Activated CD4-positive, alpha-beta T cell treated with anti-CD3 and anti-CD28 coated beads for 36 hours (primary cell): Measurements from ENCODE around the gene DAB1. TPM values are rescaled to one million over a fixed set of nuclear protein-coding genes. Genes with fewer than 3 reads are reported as not detected.
A peak's percentile ranks its signal among the peaks of the same experiment; 100 is the strongest.

ENCODE experiments used
- ATAC-seq: fragments of 200-7000 bp; cut with Tn5 transposase; one replicate; pipeline ENCODE4 v1.10.0; 2021; ENCODE audit warnings: mild to moderate bottlenecking, moderate library complexity
- CTCF ChIA-PET: fragments of 350-600 bp; sonication (Branson Sonifier 250); formaldehyde crosslinking; loops from one replicate; lab custom pipeline; 2021; ENCODE audit warnings: antibody characterized with exemption; lab: Charles Lee
- POLR2A ChIA-PET: fragments of 350-600 bp; sonication (Branson Sonifier 250); formaldehyde crosslinking; loops from one replicate; lab custom pipeline; 2021; ENCODE audit warnings: antibody characterized with exemption, inconsistent platforms; lab: Charles Lee
- DNase-seq: peaks from one replicate; pipeline ENCODE4 v3.0.0-alpha.2; 2020
- H3K27ac Mint-ChIP-seq: one replicate; pipeline ENCODE4 v1.8.0; 2021; ENCODE audit warnings: mixed read lengths
- H3K27me3 Mint-ChIP-seq: one replicate; pipeline ENCODE4 v1.8.0; 2021; ENCODE audit warnings: mixed read lengths
- H3K36me3 Mint-ChIP-seq: one replicate; pipeline ENCODE4 v1.8.0; 2021; ENCODE audit warnings: low read depth, mixed read lengths
- H3K4me1 Mint-ChIP-seq: one replicate; pipeline ENCODE4 v1.8.0; 2021; ENCODE audit warnings: mixed read lengths
- H3K4me3 Mint-ChIP-seq: one replicate; pipeline ENCODE4 v1.8.0; 2021; ENCODE audit warnings: mild to moderate bottlenecking, moderate library complexity, mixed read lengths
- H3K9me3 Mint-ChIP-seq: one replicate; pipeline ENCODE4 v1.8.0; 2021; ENCODE audit warnings: low read depth, mixed read lengths
- intact Hi-C, 2 experiments: fragments of 100-400 bp; cut with DNase I in 1 of 2; cut with micrococcal nuclease in 1 of 2; formaldehyde crosslinking; loops; one replicate each; pipeline versions ENCODE4 v1.14.2 to v1.15.1; 2022 to 2024; cut with DNase I, micrococcal nuclease
- total RNA-seq, 2 experiments: library from RNA; stranded (reverse); gene quantifications; one replicate each; pipeline ENCODE4 v1.2.3, GENCODE V29; 2021

The DAB1 gene
- total RNA-seq, 2 experiments from 2014 or later, result 0.11 TPM; not detected in 1

DNA sequence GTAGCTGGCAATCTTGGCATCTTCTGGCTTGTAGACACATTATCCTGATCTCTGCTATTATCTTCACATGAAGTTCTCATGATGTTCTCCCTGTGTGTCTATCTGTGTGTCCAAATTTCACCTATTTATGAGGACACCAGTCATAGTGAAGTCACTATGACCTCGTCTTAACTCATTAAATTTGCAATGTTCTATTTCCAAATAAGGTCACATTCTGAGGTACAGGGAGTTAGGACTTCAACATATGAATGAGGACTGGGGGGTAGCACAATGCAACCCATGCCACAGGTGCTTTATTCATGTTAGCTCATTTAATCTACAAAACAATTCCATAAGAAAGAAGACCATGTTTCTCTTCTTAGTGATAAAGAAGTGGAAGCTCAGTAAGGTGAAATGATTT lies 251.8 kb downstream of the DAB1 start:
- POLR2A ChIA-PET, result no interaction called here
- intact Hi-C loops, result no loop called here
- Mint-ChIP-seq H3K4me1 (no peaks in the 10 kb centered on the region), H3K27ac (no peak overlapping the region), H3K36me3 (no peaks in the 10 kb centered on the region), H3K4me3 (no peak overlapping the region), H3K27me3 (no peaks in the 10 kb centered on the region), H3K9me3 (peaks cover 6% of the 10 kb centered on the region)
- DNase-seq (no peak), ATAC-seq (no peak)
- CTCF ChIA-PET, result no interaction called here

DNA sequence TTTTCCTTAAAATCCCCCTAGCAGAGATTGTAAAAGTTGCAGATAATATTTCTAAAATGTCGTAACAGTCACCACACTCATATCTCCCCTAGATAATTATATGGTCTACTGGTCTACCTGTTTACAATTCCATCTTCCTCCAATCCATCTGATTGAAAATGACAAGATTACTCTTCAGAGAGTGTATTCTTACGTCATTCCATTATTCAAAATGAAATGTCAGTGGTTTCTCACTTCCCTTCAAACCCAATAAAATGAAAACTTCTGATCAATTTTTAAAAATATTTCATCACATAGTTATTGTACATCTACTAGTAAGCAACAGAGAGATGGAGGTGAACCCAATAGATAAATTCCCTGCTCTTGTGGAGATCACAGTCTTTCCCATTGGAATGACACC lies 255.9 kb downstream of the DAB1 start:
- peak; percentile 23 for ATAC-seq
- intact Hi-C loops, result no loop called here
- H3K27me3 Mint-ChIP-seq, result peaks cover 5% of the 10 kb centered on the region
- H3K9me3 Mint-ChIP-seq, result no peaks in the 10 kb centered on the region
- no peaks in the 10 kb centered on the region for H3K4me1 Mint-ChIP-seq
- CTCF ChIA-PET, result no interaction called here
- no peak for DNase-seq
- POLR2A ChIA-PET, result no interaction called here
- H3K36me3 Mint-ChIP-seq, result no peaks in the 10 kb centered on the region
- no peak overlapping the region for H3K4me3 Mint-ChIP-seq
- H3K27ac Mint-ChIP-seq, result no peak overlapping the region

DNA sequence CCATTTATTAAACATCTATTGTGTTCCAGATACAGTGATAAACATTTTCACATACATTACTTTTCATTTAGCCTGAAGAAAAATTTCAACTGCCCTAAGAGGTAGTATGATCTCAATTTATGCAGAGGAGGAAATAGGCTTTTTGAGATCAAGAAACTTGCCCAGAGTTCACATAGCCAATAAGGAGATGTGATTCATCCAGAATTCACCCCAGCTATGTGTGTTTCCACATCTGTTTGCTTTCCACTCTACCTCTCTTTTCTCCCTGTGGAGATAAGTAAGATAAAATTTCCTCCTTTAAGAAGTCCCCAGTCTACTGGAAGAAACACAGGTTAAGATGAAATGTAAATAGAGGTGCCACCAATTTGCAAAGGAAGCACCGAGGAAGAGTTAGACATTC lies 258.3 kb downstream of the DAB1 start:
- no peaks in the 10 kb centered on the region for H3K9me3 Mint-ChIP-seq
- H3K36me3 Mint-ChIP-seq, result no peaks in the 10 kb centered on the region
- CTCF ChIA-PET, result no interaction called here
- no peaks in the 10 kb centered on the region for H3K4me1 Mint-ChIP-seq
- H3K4me3 Mint-ChIP-seq, result no peak overlapping the region
- intact Hi-C loops, result no loop called here
- DNase-seq (no peak), ATAC-seq (no peak)
- POLR2A ChIA-PET, result no interaction called here
- peaks cover 8% of the 10 kb centered on the region for H3K27me3 Mint-ChIP-seq
- H3K27ac Mint-ChIP-seq, result no peak overlapping the region

DNA sequence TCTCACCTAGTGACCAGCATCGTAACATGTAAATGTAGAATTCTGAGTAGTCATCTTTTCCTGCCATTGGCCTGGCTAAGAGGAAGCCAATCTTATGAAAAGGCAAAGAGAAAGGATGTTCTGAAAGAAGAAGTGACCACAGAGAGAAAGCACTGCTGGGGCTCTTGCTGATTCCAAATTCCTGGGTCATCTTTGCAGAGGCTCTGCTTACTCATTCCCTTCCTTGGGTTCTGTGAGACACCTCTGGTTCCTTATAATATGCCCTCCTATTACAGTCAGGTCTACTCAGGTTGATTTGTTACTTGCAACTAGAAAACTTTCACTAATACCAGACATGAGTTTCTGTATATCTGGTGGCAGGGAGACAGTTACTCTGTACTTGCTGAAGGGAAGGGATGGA lies 259.3 kb downstream of the DAB1 start:
- CTCF ChIA-PET, result interaction anchor here (0.8 kb wide), 1 partner anchor 729 kb away, joined by 3 read pairs; no protein-coding TSS in a partner anchor
- POLR2A ChIA-PET, result no interaction called here
- Mint-ChIP-seq H3K9me3 (no peaks in the 10 kb centered on the region), H3K36me3 (no peaks in the 10 kb centered on the region), H3K4me1 (no peaks in the 10 kb centered on the region), H3K4me3 (no peak overlapping the region), H3K27ac (no peak overlapping the region), H3K27me3 (peaks cover 8% of the 10 kb centered on the region)
- DNase-seq (no peak), ATAC-seq (no peak)
- intact Hi-C loops, result no loop called here

DNA sequence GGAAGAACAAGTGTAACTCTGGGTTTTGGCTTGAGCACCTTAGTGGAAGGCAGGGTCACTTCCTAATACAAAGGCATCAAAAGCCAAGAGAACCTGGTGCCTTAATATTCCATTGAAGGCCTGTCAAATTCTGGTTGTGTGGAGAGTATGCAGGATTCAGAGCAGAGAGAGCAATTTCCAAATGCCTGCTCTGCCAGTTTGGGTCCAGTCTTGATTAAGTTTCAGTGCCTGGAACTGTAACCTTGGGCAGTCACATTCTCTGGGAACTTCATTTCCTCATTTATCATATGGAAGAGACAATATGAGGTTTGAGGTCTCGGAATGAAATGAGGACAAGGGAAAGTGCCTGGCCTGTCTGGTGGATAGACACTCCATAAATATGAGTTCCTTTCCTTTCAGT lies 260.1 kb downstream of the DAB1 start:
- H3K27ac Mint-ChIP-seq, result no peak overlapping the region
- ATAC-seq, result no peak
- no peaks in the 10 kb centered on the region for H3K36me3 Mint-ChIP-seq
- no peak for DNase-seq
- H3K4me1 Mint-ChIP-seq, result no peaks in the 10 kb centered on the region
- CTCF ChIA-PET, result interaction anchor here (0.6 kb wide), 1 partner anchor 451 kb away, joined by 3 read pairs; no protein-coding TSS in a partner anchor
- POLR2A ChIA-PET, result no interaction called here
- H3K4me3 Mint-ChIP-seq, result no peak overlapping the region
- peaks cover 8% of the 10 kb centered on the region for H3K27me3 Mint-ChIP-seq
- intact Hi-C loops, result no loop called here
- H3K9me3 Mint-ChIP-seq, result no peaks in the 10 kb centered on the region

DNA sequence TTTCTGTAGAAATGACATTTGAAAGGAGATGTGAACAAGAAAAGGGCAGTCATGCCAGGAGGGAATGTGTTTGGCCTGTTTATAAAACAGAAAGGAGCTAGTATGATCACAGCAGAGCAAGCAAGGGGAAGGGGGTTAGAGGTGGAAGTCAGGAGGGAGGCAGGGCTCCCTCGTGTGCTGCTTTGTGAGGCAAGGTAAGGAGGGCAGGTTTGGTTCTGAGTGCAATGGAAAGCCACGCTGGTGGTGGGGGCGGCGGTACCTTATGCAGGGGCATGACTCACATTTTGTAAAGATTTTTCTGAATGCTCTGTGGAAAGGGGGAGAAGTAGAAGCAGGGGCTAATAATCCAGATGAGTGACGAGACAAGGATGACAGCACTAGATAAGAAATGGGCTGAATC lies 260.5 kb downstream of the DAB1 start:
- DNase-seq (peak; percentile 30), ATAC-seq (peak; percentile 55)
- intact Hi-C loops, result no loop called here
- Mint-ChIP-seq H3K9me3 (no peaks in the 10 kb centered on the region), H3K27ac (no peak overlapping the region), H3K4me3 (no peak overlapping the region), H3K4me1 (no peaks in the 10 kb centered on the region), H3K36me3 (no peaks in the 10 kb centered on the region), H3K27me3 (peaks cover 8% of the 10 kb centered on the region)
- CTCF ChIA-PET, result no interaction called here
- POLR2A ChIA-PET, result no interaction called here

DNA sequence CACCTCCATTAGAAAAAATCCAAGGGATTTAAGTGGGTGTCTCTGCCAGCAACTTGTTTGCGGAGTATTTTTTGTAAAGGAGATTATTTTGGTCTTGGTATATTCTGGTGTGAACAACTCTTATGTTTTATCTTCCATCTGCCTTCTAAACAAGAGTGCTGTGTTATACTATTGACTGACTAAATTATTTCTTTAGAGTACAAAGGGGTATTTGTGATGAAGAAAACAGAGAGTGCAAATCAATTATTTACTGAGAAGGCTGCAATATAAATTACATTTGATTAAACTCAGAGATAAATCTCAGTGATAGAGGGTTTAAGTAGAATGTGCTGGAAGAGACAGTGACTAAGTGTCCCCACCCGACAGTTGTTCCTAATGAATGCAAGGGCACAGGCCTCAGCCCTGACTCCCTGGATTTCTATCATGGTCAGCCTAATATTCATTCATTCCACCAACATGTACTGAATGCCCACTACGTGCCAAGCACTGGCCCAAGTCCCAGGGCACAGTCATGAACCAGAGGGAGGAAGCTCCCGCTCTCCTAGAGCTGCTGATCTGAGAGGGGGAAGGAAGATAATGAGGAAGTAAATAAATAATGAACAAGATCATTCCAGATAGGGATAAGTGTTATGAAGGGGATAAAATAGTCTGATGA lies 261.1 kb downstream of the DAB1 start:
- intact Hi-C loops, result no loop called here
- Mint-ChIP-seq H3K36me3 (no peaks in the 10 kb centered on the region), H3K27me3 (peaks cover 8% of the 10 kb centered on the region), H3K9me3 (no peaks in the 10 kb centered on the region), H3K27ac (no peak overlapping the region), H3K4me1 (no peaks in the 10 kb centered on the region), H3K4me3 (no peak overlapping the region)
- CTCF ChIA-PET, result no interaction called here
- DNase-seq, result no peak
- no peak for ATAC-seq
- POLR2A ChIA-PET, result no interaction called here

DNA sequence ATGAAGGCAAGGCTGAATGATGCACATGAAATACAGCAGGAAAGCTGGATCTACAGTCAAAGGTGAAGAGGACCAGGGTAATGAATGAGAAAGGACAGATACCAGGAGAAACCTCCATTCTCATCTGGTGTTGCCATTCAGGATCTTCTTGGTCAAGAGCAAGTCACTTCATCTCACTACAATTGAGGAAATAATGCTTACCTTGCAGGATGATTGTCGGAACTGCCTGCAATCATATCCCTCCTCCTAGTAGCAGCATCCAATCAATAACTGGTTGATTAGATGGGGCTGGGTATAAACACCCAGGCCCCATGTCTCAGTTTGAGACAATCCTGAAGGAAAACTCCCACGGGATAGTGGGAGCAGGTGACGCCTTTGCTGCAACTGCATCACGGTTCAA lies 263.3 kb downstream of the DAB1 start:
- Mint-ChIP-seq H3K4me1 (no peaks in the 10 kb centered on the region), H3K4me3 (no peak overlapping the region), H3K36me3 (no peaks in the 10 kb centered on the region), H3K27ac (no peak overlapping the region), H3K27me3 (peaks cover 14% of the 10 kb centered on the region), H3K9me3 (no peaks in the 10 kb centered on the region)
- DNase-seq, result no peak
- CTCF ChIA-PET, result interaction anchor here (0.6 kb wide), 1 partner anchor 223 kb away, joined by 4 read pairs; no protein-coding TSS in a partner anchor
- intact Hi-C loops, result no loop called here
- POLR2A ChIA-PET, result no interaction called here
- ATAC-seq, result no peak

DNA sequence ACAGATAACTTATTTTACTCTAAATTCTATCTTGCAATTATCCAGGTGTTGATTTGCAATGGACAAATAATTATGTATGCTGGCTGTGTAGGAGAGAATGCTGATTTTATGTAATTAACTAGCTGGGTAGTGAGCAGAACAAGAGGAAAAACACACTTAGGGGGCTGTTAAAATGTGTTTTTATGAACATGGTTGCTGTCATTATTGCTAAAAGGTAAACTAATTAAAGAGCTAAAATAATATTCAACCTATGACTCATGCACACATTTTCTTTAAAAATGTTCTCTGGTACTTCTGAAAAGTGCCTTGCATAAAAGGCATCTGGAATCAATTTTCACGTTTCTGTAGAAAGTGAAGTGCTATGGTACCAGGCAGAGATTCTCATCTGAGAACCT lies 265.3 kb downstream of the DAB1 start:
- DNase-seq, result no peak
- intact Hi-C loops, result no loop called here
- ATAC-seq, result no peak
- CTCF ChIA-PET, result no interaction called here
- H3K27ac Mint-ChIP-seq, result no peak overlapping the region
- no peak overlapping the region for H3K4me3 Mint-ChIP-seq
- no peaks in the 10 kb centered on the region for H3K9me3 Mint-ChIP-seq
- no peaks in the 10 kb centered on the region for H3K36me3 Mint-ChIP-seq
- H3K27me3 Mint-ChIP-seq, result peaks cover 16% of the 10 kb centered on the region
- POLR2A ChIA-PET, result no interaction called here
- no peaks in the 10 kb centered on the region for H3K4me1 Mint-ChIP-seq

DNA sequence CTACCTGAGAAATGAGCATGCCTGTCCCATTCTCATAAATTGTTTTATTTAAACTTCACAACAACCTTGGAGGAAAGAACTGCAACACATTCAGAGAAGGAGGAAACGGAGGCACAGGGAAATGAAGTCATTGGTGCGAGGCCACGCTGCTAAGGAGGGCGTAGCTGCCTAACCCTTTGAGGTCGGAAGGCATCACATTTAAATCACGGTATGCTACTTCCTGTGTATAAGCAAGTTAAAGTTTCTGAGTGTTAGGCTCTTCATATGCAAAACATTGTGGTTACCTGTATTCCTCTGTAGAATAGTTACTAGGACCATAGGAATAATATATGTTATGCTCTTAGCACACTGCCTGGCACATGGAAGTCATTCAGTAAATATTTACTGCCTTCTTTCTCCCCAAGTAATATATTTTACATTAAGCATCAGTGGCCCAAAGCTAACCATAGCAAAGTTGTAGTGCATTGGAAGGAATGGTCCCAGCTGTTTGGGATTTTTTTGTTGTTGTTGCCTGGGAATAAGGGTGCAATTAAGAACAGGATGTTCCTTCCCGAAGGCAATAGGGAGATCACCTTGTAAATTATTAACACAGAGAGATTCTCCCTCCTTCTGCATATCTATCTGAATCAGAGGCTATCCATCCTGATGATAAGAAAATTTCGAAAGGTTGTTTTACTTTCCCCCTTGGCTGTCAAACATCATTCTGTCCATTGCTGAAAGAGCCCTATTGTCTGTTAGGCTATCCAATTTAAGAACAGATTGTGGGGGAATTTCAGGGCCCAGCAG lies 265.8 kb downstream of the DAB1 start:
- ChIA-PET CTCF (no interaction called here), POLR2A (no interaction called here)
- H3K36me3 Mint-ChIP-seq, result no peaks in the 10 kb centered on the region
- H3K27me3 Mint-ChIP-seq, result peaks cover 11% of the 10 kb centered on the region
- intact Hi-C loops, result no loop called here
- no peaks in the 10 kb centered on the region for H3K9me3 Mint-ChIP-seq
- H3K4me3 Mint-ChIP-seq, result no peak overlapping the region
- DNase-seq (no peak), ATAC-seq (no peak)
- H3K27ac Mint-ChIP-seq, result no peak overlapping the region
- no peaks in the 10 kb centered on the region for H3K4me1 Mint-ChIP-seq

DNA sequence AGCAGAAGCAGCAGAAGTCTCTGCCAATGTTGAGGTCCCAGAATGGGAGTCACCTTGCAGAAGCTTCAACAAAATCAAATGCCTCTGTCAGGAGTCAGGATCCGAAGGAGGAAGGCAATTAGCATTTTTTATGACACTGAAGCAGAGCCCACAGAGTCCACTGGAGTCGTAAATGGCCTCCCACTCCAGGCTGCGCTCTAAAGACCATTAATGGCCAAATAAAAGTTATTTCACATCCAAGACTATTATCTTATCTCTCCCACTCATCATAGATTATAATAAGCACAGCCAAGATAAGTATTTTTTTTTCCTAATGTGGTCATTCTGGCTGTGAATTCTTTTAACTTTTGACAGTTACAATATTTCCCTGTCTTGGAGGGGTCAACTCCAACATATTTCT lies 267.0 kb downstream of the DAB1 start:
- DNase-seq (no peak), ATAC-seq (no peak)
- Mint-ChIP-seq H3K27ac (no peak overlapping the region), H3K27me3 (peaks cover 11% of the 10 kb centered on the region), H3K36me3 (no peaks in the 10 kb centered on the region), H3K4me3 (no peak overlapping the region), H3K9me3 (no peaks in the 10 kb centered on the region), H3K4me1 (no peaks in the 10 kb centered on the region)
- ChIA-PET CTCF (no interaction called here), POLR2A (no interaction called here)
- intact Hi-C loops, result no loop called here

DNA sequence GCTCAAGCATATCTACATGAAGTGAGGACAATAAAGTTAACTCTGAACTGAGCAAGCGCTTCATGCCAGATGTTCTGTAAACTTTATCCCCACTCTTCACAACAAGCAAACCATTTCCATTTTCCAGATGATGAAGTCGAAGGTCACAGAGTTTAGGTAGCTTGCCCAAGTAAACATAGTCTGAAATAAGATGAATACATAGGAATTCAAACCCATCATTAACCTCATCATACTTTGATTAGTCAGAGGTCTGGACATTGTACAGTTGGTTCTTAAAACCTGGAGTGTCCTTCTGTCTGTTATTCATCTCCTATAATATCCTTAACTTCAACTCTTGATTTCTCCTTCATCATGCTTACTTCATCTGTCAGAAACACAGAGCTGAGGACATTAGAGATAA lies 277.8 kb downstream of the DAB1 start:
- H3K4me1 Mint-ChIP-seq, result no peaks in the 10 kb centered on the region
- no peak for DNase-seq
- ChIA-PET POLR2A (no interaction called here), CTCF (no interaction called here)
- H3K36me3 Mint-ChIP-seq, result no peaks in the 10 kb centered on the region
- no peak overlapping the region for H3K27ac Mint-ChIP-seq
- no peak overlapping the region for H3K4me3 Mint-ChIP-seq
- H3K9me3 Mint-ChIP-seq, result no peaks in the 10 kb centered on the region
- peaks cover 2% of the 10 kb centered on the region for H3K27me3 Mint-ChIP-seq
- intact Hi-C loops, result no loop called here
- no peak for ATAC-seq
